Measurements from ENCODE around the gene MALRD1.
"Not testable (repeated sequence)": the region's sequence is repeated elsewhere in the genome, so short reads cannot be mapped to it uniquely, and the experiment has no call there.

DNA sequence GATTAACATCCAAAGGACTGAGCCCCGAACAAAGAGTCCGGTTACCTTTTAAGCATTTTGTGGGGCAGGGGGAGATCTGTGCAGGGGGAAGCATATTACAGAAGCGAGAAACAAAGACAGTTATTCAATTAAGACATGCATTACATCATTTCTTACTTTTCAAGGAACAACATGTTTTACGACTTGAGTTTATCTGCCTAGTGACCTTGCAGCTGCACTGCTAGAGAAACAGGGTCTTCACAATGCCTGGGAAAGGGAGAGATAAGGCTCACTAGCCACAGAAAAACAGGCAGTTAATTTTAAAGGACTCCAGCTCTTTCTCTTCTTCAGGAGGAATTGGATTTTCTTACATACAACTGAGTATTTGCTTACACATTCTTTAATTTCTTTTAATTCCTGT is 693.5 kb downstream of the MALRD1 start:
- TF ChIP-seq, protein P1, sequence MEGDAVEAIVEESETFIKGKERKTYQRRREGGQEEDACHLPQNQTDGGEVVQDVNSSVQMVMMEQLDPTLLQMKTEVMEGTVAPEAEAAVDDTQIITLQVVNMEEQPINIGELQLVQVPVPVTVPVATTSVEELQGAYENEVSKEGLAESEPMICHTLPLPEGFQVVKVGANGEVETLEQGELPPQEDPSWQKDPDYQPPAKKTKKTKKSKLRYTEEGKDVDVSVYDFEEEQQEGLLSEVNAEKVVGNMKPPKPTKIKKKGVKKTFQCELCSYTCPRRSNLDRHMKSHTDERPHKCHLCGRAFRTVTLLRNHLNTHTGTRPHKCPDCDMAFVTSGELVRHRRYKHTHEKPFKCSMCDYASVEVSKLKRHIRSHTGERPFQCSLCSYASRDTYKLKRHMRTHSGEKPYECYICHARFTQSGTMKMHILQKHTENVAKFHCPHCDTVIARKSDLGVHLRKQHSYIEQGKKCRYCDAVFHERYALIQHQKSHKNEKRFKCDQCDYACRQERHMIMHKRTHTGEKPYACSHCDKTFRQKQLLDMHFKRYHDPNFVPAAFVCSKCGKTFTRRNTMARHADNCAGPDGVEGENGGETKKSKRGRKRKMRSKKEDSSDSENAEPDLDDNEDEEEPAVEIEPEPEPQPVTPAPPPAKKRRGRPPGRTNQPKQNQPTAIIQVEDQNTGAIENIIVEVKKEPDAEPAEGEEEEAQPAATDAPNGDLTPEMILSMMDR (IDR thresholded peaks at IDR 0.05; ENCODE audit: low read length) = not testable (repeated sequence)
- not testable (repeated sequence) for TF ChIP-seq EZH2 (IDR thresholded peaks at IDR 0.05; ENCODE audit: borderline replicate concordance, low read length)

All from OCI-LY1 (cell line).